Measurements from ENCODE around the gene SCAMP5.

- TF ChIP-seq CTCF (IDR thresholded peaks at IDR 0.05; ENCODE audit: low read length) = no peak
- no peak for TF ChIP-seq EZH2phosphoT487 (IDR thresholded peaks at IDR 0.05; ENCODE audit: low read length)
Observed at GRCh38 chr15:75065851-75066509, 70.6 kb downstream of the SCAMP5 start.
